GM18858 (cell line): ENCODE data around the gene ILDR2.

Source experiments
- ATAC-seq: cut with Tn5 transposase; IDR thresholded peaks from one replicate; pipeline ENCODE4 v1.9.1; 2021; ENCODE audit not compliant: unreplicated experiment

Gene ILDR2

GRCh38 chr1:166925810-166926478 lies 49.4 kb downstream of the ILDR2 start:
- no peak for ATAC-seq

DNA sequence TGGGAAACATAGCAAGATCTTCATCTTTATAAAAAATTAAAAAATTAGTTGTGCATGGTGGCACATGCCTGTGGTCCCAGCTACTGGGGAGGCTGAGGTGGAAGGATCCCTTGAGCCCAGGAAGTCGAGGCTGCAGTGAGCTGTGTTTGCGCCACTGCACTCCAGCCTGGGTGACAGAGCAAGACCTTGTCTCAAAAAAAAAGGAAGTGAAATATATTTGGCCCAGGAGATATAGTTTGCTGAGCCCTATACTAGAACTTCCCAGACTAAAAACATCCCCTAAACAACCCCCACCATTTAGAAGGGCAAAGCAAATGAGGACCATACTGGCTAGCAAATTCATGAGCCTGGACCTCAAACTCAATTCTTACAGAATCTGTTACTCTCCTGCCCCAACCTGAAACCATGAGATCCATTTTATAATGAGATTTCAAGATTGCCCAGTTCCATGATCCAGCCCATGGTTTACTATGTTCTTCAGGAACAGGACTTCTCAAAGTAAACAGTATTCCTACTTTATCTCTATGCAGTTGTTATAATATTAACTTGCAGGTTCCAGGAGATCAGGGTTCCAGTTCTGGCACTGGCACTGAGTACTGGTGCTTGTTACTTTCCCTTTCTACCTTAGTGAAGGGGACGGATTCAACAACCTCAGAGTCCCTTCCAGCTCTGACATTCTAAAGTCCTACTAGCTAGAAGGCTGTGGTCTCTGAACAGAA lies 50.4 kb downstream of the ILDR2 start:
- peak; percentile 80 for ATAC-seq

- no peak for ATAC-seq
Observed at GRCh38 chr1:166920561-166921475, 54.5 kb downstream of the ILDR2 start.

- ATAC-seq = no peak
Observed at GRCh38 chr1:166918956-166919316, 56.4 kb downstream of the ILDR2 start.

DNA sequence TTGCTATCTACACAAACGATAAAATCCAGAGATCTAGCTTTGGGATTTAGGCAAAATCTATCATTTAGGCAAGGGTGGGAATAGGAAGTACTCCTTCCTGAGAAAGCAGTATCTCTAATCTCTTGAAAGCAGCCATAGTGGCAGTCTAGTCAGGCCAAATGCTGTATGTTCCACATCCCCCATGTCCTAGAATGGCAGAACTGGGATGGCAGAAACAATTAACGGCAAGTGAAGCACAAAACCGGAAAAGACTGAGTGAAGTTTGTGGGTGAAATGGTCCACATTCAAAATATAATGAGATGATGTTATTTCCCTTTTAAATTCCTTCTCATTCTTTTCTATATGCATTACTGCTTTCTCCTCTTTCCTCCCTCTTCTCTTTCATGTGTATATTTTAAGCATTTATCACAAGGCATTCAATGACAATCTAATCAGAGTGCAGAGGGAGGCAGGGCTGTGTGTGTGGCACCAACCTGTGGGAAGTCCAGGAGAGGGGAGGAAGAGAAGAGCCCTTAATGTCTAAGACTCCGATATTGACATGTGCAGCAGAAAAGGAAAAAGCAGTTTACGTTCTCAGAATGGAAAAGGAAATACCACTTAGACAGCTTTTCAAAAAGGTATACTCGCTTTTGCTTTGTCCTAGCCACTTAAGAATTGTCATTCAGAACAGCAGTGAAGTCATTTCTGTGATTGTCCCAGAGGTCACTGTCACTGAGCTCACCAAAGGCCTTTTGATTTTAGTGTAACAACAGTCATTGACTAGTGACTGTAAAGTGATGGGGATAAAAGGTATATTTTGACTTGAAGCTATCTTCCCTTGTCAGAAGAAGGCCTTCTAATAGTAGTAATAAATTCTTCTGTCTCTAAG lies 57.0 kb downstream of the ILDR2 start:
- no peak for ATAC-seq

GRCh38 chr1:166915941-166916340 lies 59.4 kb downstream of the ILDR2 start:
- no peak for ATAC-seq

DNA sequence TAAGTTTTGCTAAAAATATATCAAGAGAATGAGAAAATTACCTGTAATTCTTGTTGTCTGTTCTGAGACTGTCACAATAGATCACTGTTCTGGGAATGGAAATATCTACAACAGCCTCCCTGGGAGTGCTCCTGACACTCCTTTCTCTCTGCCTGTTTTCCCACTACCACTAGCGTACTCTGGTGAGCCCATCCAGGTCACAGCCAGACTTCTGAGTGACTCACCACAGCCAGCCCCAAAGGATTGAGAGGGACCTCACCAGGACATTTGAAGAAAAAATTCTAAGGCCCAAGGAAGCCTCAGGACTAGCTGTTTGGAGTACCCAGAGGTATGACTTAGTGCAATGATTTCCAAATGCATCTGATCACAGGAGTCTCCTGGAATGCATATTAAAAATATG lies 60.3 kb downstream of the ILDR2 start:
- ATAC-seq = no peak

DNA sequence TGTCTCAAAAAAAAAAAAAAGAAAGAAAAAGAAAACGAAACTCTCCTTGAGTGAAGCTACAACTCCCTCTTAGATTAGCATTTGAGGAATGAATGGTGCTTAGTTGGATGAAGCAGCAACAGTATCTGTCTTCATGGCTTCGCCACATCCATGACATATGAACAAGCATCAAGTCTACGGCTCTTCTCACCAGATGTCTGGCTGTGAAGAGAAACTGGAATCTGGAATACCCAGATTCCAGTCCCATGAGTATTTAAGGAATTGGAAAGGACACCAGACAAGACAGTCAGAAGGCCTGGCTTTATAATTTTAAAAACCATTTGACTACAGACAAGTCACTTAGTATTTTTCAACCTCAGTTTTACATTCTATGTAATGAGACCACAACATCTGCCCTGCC lies 61.2 kb downstream of the ILDR2 start:
- no peak for ATAC-seq

GRCh38 chr1:166911624-166912023 lies 63.7 kb downstream of the ILDR2 start:
- no peak for ATAC-seq

DNA sequence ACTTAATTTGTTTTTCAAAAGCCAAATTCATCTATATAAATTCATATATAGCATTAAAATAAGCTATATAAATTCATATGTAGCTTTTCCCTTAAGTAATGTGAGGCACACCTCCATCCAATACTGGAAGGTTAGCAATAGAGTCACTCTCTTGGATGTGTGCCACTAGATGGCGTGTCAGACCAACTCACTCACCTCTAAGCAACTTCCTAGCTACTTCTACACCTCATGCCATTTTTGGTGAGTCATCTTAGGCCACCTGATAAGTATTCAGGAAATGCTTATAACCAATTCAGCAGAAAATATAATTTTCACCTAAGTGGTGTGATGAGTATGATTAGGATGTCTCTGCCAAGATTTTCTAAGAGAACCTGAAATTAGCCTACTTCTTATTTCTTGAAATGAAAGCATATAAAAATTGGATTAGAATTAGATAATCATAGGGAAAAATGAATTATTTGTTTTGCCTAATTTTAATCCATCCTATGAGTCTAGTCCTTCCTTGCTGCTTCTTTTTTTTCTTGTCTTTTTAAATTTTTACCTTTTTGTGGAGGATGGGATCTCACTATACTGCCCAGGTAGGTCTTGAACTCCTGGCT lies 64.8 kb downstream of the ILDR2 start:
- ATAC-seq = peak; percentile 98

GRCh38 chr1:166908942-166909341 lies 66.4 kb downstream of the ILDR2 start:
- no peak for ATAC-seq

DNA sequence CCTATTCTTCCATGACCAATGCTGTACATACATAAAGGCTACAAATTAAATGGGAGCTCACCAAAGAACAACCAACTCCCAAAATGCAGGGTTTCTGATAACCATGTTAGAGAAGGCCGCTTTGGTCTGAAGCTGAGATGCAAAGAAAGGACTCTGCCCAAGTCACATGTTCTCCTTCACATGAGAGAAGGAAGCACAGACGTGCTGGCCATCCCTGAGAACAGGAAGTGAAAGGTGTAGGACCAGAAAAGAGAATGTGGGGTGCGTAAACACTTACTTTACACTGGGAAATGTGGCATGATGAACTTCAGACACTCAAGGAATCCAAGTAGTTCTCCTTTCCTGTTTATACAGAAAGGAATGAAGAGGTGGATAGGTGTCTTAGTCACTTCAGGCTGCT lies 67.6 kb downstream of the ILDR2 start:
- ATAC-seq = no peak

- ATAC-seq = no peak
Observed at GRCh38 chr1:166907051-166907450, 68.3 kb downstream of the ILDR2 start.

DNA sequence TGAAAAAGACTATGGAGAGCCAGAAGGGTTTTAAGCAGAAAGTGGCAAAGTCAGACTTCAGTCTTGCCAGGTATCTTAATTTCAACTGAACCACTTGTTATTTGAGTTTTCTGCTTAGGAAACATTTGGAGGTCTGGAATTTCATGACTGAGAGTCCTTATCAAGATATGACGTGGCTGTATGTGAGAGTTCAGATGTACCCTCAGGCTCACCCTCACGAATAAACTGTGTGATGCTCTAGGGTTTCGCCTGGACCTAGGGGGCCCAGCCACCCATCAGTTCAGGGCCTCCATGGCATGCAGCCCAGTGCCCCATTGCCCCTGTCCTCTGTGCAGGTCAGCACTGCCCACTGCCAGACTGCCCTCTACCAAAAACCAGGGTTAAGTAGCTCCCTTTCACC lies 68.7 kb downstream of the ILDR2 start:
- no peak for ATAC-seq

- no peak for ATAC-seq
Observed at GRCh38 chr1:166905900-166906299, 69.4 kb downstream of the ILDR2 start.

- ATAC-seq = no peak
Observed at GRCh38 chr1:166905136-166905535, 70.2 kb downstream of the ILDR2 start.

DNA sequence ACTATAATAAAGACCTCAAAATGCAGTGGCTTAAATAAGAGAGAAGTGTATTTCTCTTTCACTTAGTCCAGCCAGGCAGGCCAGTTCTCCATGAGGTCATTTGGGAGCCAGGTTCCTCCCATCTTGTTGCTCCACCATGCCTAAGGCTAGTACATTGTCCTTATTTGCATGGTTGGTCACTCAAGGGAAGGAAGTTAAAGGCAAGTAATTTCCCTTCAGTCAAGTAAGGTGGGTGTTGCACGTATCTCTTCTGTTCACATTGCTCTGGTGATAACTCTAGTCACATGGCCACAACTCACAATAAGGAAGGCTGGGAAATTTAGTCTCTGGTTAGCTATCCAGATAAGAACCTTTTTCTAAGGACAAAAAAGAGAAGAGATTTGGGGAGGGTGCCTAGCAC lies 72.1 kb downstream of the ILDR2 start:
- ATAC-seq = no peak

- no peak for ATAC-seq
Observed at GRCh38 chr1:166902279-166902678, 73.1 kb downstream of the ILDR2 start.

DNA sequence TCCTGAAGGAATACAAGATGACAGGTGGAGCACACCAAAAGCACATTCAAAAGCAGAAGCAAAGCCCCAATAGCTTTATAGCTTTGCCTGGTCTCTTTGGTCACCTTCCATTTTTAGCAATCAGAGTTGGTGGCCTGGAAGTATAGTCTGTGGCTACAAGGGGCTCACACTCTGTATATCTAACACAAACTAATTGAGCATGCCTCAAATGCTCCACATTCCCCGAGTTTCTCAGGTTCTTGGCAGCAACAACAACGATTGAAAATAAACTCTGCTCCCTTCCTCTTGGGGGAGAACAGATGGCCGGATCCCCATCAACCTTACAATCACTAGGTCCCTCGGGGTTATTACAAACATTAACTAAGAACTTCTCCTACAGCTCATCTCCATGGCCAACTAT lies 74.4 kb downstream of the ILDR2 start:
- ATAC-seq = no peak

- ATAC-seq = no peak
Observed at GRCh38 chr1:166899769-166900168, 75.6 kb downstream of the ILDR2 start.
